HepG2 (cell line): Measurements from ENCODE around the gene RASGRP2. TPM values are rescaled to one million over a fixed set of nuclear protein-coding genes. Genes with fewer than 3 reads are reported as not detected.
A peak's percentile ranks its signal among the peaks of the same experiment; 100 is the strongest.

Experiments used
- HNRNPUL1 ChIP-seq: fragments of 200-400 bp; formaldehyde crosslinking; IDR thresholded peaks from 2 replicates; pipeline ENCODE4 v1.6.1; 2017; ENCODE audit warnings: low read depth, mild to moderate bottlenecking, low read length, moderate library complexity
- LCORL ChIP-seq, 2 experiments: fragments of 450-650 bp in 1 of 2; sonication (generic) in 1 of 2; formaldehyde crosslinking in 1 of 2; IDR thresholded peaks; 2 replicates each; pipeline versions ENCODE4 v1.5.0 to v1.6.1; 2017 to 2020; ENCODE audit warnings: antibody characterized with exemption in 1 of 2, missing genetic modification reagents in 1 of 2
- MTA1 ChIP-seq: sonication (generic); formaldehyde crosslinking; IDR thresholded peaks from 2 replicates; pipeline ENCODE4 v1.4.0; 2020; ENCODE audit warnings: missing genetic modification reagents, mild to moderate bottlenecking, borderline replicate concordance
- MXD3 ChIP-seq: IDR thresholded peaks from 2 replicates; pipeline ENCODE4 v1.6.1; 2016; ENCODE audit warnings: mild to moderate bottlenecking, missing biosample characterization, missing genetic modification reagents
- NFE2 ChIP-seq: sonication (generic); formaldehyde crosslinking; IDR thresholded peaks from 2 replicates; pipeline ENCODE4 v1.4.0; 2020; ENCODE audit warnings: missing genetic modification reagents
- PATZ1 ChIP-seq: sonication (generic); formaldehyde crosslinking; IDR thresholded peaks from 2 replicates; pipeline ENCODE4 v1.4.0; 2020; ENCODE audit warnings: missing genetic modification reagents
- PLSCR1 ChIP-seq: sonication (generic); formaldehyde crosslinking; IDR thresholded peaks from 2 replicates; pipeline ENCODE4 v1.5.0; 2020; ENCODE audit warnings: missing genetic modification reagents, mild to moderate bottlenecking, borderline replicate concordance
- SP2 ChIP-seq: sonication (generic); formaldehyde crosslinking; IDR thresholded peaks from 2 replicates; pipeline ENCODE4 v1.5.1; 2020; ENCODE audit warnings: mild to moderate bottlenecking, missing genetic modification reagents
- ZNF407 ChIP-seq: sonication (generic); formaldehyde crosslinking; IDR thresholded peaks from one replicate; pipeline ENCODE4 v1.5.1; 2020; ENCODE audit warnings: mild to moderate bottlenecking, missing genetic modification reagents; ENCODE audit errors: not compliant biosample characterization
- ZNF431 ChIP-seq: sonication (generic); formaldehyde crosslinking; IDR thresholded peaks from 2 replicates; pipeline ENCODE4 v1.9.0; 2022; ENCODE audit warnings: missing genetic modification reagents, low read depth, mild to moderate bottlenecking, borderline replicate concordance
- ZNF567 ChIP-seq: sonication (generic); formaldehyde crosslinking; IDR thresholded peaks from 2 replicates; pipeline ENCODE4 v1.8.1; 2023; ENCODE audit warnings: mild to moderate bottlenecking, missing genetic modification reagents, borderline replicate concordance
- ZZZ3 ChIP-seq: sonication (generic); formaldehyde crosslinking; IDR thresholded peaks from 2 replicates; pipeline ENCODE4 v1.4.0; 2020; ENCODE audit warnings: missing genetic modification reagents, mild to moderate bottlenecking, borderline replicate concordance
- polyA plus RNA-seq, 8 experiments: library from polyadenylated mRNA; depleted of rRNA in 3 of 8; stranded (reverse) in 7 of 8; unstranded in 1 of 8; fragments of >200 nt; fragmentation: Illumina TruSeq in 4 of 8; extraction: Trizol in 4 of 8; gene quantifications; 2 replicates each; pipeline versions ENCODE4 v1.2.1 to v1.2.3, GENCODE V29; 2011 to 2016; ENCODE audit warnings: low read depth in 4 of 8, missing spikeins in 1 of 8, mixed read lengths in 1 of 8; ENCODE audit not compliant: insufficient read depth in 1 of 8
- total RNA-seq, 5 experiments: library from RNA; depleted of rRNA; stranded (reverse); fragments of >200 nt; fragmentation: Illumina TruSeq; extraction: Trizol; gene quantifications; 2 replicates each; pipeline ENCODE4 v1.2.3, GENCODE V29; 2016; ENCODE audit warnings: low read depth in 1 of 5
- TF ChIP-seq, protein P1 (sequence below): IDR thresholded peaks from 2 replicates; pipeline ENCODE4 v1.6.1; 2012; ENCODE audit warnings: inconsistent platforms

Gene RASGRP2
- total and polyA plus RNA-seq, 2 of the 13 experiments (the other 11 are each of a cell fraction or from before 2014, with no cell fraction given): 0.61 TPM; not detected in 1

DNA sequence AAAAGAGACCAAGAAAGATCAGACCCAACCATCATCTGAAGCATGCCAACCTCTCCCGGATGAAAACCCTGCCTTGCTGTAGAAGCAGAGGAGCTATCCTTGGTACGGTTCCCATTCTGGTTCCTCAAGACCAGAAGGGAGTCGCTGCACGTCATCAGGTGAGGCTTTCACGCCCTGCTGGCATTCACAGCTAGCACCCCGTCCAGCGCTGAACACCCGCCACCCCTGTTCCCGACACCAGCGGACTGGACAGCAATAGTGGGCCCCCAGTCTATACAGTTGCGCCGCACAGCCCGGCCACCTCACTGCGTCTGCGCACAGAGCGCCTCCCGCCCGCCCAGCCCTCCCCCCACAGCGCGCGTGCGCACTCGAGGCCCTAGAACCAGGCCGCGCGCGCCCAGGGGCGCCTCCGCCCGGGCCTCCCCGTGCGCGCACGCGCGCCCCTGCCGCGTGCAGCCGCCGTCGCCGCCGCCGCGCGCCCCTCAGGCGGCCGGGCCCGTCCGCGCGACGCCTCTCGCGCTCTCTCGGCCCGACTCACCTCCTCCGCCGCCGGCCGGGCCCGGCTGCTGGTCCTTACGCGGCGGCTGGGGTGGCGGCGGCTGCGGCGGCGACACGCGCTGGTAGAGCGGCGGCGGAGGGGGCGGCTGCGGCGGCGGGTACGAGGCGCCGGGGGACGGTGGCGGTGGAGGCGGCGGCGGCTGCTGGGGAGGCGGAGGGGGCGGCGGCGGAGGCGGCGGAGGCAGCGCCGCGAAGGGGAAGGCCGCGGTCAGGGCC lies 33.7 kb upstream of the RASGRP2 start (continued):
- TF ChIP-seq ZNF407 (CRISPR knock-in tag) (no peak), SP2 (CRISPR knock-in tag) (no peak), ZNF431 (CRISPR knock-in tag) (no peak), PLSCR1 (no peak), ZZZ3 (no peak), ZNF567 (CRISPR knock-in tag) (no peak), MXD3 (CRISPR knock-in tag) (0 out of 2 replicates have a peak, but pooled peaks have one; percentile 41), NFE2 (CRISPR knock-in tag) (no peak), HNRNPUL1 (no peak), MTA1 (no peak), LCORL (IDR thresholded peaks at IDR 0.05) (no peak), LCORL (CRISPR knock-in tag; IDR thresholded peaks at IDR 0.05) (no peak), PATZ1 (CRISPR knock-in tag) (peak; percentile 35; the same call in 1 of the 2 replicates)
- TF ChIP-seq, protein P1, sequence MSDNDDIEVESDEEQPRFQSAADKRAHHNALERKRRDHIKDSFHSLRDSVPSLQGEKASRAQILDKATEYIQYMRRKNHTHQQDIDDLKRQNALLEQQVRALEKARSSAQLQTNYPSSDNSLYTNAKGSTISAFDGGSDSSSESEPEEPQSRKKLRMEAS: no peak; the same call in none of the 2 replicates
